Stimulated activated CD4-positive, alpha-beta T cell treated with anti-CD3 and anti-CD28 coated beads, TNF-alpha, amount 100 ng/mL, for 48 hours (primary cell): ENCODE results near the gene ABCF1.
A peak's percentile ranks its signal among the peaks of the same experiment; 100 is the strongest.

ENCODE experiments used
- DNase-seq, 3 donors: peaks; one replicate each; pipeline ENCODE4 v3.0.0-alpha.2; 2020; ENCODE audit warnings: low read depth in 3 of 3

The ABCF1 gene

GRCh38 chr6:30557683-30557981 lies 13.6 kb upstream of the ABCF1 start:
- peak in 1 of 3 donors; percentile 65 for DNase-seq

GRCh38 chr6:30560930-30561329 lies 10.3 kb upstream of the ABCF1 start:
- DNase-seq: no peak

GRCh38 chr6:30562470-30563425 lies 8.5 kb upstream of the ABCF1 start:
- DNase-seq: no peak

GRCh38 chr6:30564114-30564513 lies 7.1 kb upstream of the ABCF1 start:
- no peak for DNase-seq

DNA sequence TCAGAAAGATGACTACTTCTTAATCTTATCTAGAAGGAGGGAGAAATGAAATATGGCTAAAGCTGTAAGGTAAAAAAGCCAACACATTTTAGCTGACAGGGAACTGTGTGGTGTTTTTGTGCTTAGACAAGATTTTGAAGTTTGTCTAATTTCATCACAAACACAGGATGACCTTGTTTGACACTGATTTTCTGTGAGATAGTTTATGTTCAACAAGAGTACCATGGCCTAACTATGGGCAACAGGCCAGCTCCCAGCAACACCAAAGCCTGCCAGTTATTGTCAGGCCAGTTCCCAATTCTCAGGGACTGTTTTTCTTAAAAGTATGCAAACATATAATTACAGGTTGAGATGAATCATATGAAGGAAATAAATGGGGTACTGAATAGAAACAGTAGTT lies 5.5 kb upstream of the ABCF1 start:
- no peak for DNase-seq

DNA sequence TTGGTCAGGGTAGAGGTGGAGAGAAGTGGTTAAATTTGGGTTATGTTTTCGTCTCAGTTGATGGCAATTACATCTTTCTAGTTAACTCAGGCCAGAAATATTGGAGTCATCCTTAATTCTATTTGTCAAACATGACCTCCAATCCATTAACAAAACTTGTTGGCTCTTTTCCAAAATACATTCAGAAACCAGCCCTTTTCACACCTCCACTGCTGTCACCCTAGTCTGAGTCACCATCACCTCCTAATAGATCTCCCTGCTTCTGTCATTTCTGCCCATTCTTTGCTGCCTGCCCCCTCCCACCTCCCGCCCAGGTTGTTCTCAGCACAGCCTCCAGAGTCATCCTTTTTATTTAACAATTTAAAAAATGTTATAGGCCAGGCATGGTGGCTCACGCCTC lies 3.0 kb upstream of the ABCF1 start:
- DNase-seq: peak in 2 of 3 donors; percentile 27 to 39

DNA sequence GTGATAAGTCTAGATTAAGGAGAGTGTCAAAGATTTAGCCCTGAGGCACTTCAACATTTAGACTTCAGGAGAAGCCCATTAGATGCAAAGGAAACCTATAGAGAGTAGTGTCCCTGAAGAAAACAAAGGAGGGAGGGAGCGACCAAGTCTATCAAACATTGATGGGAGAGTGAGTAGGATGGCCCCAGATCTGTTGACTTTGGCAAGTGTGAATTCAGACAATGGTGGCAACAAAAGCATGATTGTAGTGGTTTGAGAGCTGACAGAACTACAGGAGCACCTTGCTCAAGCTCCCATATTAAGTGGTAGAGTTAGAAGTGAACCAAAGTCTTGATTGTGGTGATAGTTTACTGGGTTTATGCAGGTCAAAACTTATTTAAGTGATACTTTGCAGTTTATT lies 979 bp upstream of the ABCF1 start:
- no peak for DNase-seq

DNA sequence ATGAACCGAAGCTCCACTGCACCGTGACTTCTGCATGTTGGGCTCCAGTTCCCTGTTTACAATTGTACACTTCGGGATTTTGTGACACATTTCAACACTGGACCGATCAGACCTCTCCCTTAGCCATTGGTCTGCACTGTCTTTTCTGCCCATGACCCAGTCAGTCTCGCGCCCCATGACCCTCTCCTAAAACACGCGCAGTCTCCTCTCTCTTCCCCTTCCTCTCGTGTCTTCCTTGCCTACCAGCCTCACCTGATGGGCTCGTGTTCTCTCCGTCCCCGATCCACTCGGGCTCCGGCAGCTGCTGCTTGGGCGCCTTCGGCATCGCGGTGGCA lies 535 bp upstream of the ABCF1 start:
- peak in 1 of 3 donors; percentile 10 for DNase-seq

- DNase-seq: no peak
Observed at GRCh38 chr6:30571762-30572082, 480 bp downstream of the ABCF1 start.

DNA sequence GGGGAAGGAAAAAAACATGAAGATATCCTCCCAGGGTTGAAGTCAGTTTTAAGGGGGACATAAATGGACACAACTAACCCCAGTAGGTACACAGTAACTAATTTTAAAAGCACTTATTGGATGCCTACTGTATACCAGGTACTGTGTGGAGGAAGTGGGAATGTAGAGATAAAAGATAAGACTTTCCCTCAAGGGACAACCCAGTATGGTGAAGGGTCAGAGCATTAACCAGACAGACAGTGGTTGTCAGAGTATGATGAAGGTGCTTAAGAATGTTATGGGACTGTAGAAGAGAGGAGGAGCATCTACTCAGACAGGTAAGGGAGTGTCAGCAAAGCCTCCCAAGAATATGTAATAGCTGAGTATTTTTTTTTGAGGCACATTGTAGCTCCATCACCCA lies 906 bp downstream of the ABCF1 start:
- no peak for DNase-seq

DNA sequence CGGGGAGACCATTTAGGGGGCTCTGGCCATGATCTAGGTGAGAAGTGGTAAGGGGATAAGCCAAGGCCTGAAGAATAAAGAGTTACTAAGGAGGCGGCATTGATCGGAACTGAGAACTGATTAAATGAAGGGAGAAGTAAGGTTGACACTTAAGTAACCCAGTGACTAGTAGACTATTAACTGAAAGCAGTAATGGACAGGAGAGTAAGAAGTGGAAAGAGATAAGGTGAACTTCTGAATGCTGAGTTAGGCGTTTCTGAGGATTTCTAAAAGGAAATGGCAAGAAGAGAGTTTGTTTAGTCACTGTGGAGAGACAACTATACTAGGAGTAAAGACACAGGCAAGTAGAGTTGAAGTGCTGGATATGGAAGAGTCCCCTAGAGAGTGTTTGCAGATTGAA lies 1.9 kb downstream of the ABCF1 start:
- DNase-seq: no peak

GRCh38 chr6:30578051-30578450 lies 6.8 kb downstream of the ABCF1 start:
- DNase-seq: no peak

GRCh38 chr6:30583921-30584320 lies 12.7 kb downstream of the ABCF1 start:
- no peak for DNase-seq

DNA sequence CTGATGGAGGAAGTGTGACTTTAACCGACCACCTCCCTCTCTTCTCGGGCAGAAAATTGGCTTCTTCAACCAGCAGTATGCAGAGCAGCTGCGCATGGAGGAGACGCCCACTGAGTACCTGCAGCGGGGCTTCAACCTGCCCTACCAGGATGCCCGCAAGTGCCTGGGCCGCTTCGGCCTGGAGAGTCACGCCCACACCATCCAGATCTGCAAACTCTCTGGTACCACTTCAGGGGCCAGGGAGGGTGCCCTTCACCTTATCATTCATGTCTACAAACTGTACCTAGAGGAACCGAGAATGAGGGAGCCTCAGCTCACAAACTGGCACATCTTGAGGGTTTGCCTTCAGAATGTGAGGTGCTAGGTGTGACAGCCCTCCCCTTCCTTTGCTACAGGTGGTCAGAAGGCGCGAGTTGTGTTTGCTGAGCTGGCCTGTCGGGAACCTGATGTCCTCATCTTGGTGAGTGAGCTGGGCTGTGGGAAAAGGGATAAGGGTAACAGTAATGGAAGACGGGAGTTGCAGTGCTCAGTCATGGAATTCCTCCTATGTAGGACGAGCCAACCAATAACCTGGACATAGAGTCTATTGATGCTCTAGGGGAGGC lies 18.6 kb downstream of the ABCF1 start:
- DNase-seq: no peak

GRCh38 chr6:30590509-30590908 lies 19.3 kb downstream of the ABCF1 start:
- no peak for DNase-seq

GRCh38 chr6:30591008-30591407 lies 19.8 kb downstream of the ABCF1 start:
- no peak for DNase-seq

- no peak for DNase-seq
Observed at GRCh38 chr6:30592287-30592686, 21.0 kb downstream of the ABCF1 start.

- peak; percentile 57 to 76 (median 62) for DNase-seq
Observed at GRCh38 chr6:30597315-30598144, 26.3 kb downstream of the ABCF1 start.

DNA sequence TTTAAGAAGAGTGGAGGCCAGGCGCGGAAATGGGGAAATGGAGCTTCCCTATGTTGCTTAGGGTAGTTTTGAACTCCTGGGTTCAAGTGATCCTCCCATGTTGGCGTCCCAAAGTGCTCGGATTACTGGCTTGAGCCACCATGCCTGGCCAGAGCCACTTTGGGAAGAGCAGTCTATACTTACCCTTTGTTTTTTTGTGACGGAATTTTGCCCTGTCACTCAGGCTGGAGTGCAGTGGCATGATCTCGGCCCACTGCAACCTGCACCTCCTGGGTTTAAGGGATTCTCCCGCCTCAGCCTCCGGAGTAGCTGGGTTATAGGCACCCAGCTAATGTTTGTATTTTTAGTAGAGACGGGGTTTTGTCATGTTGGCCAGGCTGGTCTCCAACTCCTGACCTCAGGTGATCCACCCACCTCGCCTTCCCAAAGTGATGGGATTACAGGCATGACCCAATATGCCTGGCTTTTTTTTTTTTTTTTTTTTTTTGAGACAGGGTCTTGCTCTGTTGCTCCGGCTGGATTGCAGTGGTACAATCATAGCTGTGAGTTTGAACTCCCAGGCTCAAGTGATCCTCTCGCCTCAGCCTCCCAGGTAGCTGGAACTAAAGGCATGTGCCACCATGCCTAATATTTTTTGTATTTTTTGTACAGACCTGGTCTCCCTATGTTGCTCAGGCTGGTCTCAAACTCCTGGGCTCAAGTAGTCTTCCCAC lies 27.8 kb downstream of the ABCF1 start:
- no peak for DNase-seq

DNA sequence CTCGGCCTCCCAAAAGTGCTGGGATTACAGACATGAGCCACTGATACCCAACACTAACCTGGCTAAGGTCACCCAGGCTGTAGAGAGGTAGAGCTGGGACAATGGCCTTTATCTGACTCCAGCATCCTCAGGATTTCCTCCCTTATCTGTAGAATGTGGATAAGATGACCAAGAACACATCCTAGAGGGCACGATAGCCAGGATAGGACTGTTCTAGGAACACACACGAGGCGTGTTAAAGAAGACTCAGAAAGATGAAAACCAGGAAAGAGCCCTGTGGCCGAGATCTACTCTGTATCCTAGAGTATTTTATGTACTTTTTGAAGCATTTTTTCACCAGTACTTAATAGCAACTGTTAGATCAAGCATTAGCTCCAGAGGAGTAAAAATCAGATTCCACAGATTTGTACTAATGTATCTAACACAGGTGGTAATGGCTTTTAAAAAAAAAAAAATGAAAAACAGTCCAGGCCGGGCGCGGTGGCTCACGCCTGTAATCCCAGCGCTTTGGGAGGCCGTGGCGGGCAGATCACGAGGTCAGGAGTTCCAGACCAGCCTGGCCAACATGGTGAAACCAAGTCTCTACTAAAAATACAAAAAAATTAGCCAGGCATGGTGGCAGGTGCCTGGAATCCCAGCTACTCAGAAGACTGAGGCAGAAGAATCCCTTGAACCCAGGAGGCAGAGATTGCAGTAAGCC lies 28.5 kb downstream of the ABCF1 start:
- no peak for DNase-seq

DNA sequence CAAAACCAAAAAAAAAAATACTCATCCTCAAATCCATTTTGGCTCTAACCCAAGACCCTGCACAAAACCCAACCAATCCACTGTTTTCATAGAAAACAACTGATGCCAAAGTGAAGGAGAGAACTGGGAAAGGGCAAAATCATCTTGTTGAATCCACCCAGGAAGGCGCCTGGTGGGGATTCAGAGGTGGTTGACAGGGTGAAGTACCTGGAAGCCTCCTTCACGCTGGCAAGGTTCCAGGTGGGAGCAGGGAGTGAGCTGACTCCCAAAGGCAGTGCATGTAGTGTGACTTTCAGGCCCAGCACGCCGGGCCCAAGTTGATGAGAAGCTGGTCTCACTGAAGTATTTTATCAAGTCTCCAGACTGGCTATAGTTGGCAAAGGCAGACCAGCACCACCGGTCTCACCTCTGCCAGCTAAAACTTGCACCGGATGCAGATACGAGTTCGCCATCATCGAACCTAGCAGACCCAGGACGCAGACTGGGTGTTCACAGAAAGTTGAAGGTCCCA lies 29.3 kb downstream of the ABCF1 start:
- DNase-seq: no peak
